GM12878 (cell line): Measurements from ENCODE around the gene DNAH1. TPM values are rescaled to one million over a fixed set of nuclear protein-coding genes. Genes with fewer than 3 reads are reported as not detected.

Experiments used
- ATAC-seq: fragments of 200-7000 bp; cut with Tn5 transposase; 3 replicates; pipeline ENCODE4 v1.9.1; 2020; ENCODE audit warnings: mild to moderate bottlenecking, moderate library complexity
- BruUV-seq: library from RNA; stranded (reverse); fragments of 400-500 nt; replicated peaks from 2 replicates; lab custom pipeline; 2021; lab: Mats Ljungman, UMichigan
- CTCF ChIA-PET: fragments of 300-600 bp; sonication (Branson Sonifier 250); formaldehyde crosslinking; extraction: SDS; loops from one replicate; lab custom pipeline; 2021; ENCODE audit warnings: inconsistent platforms; lab: Yijun Ruan, JAX
- POLR2A ChIA-PET: fragments of 350-600 bp; formaldehyde crosslinking; extraction: SDS; loops from one replicate; lab custom pipeline; 2021; ENCODE audit warnings: inconsistent platforms; lab: Charles Lee
- RAD21 ChIA-PET: fragments of 300-600 bp; sonication (Branson Sonifier 250); formaldehyde crosslinking; loops from one replicate; lab custom pipeline; 2023; ENCODE audit warnings: antibody characterized with exemption; ENCODE audit not compliant: unreplicated experiment; lab: Charles Lee
- SMC1A ChIA-PET: fragments of 300-600 bp; sonication (Branson Sonifier 250); formaldehyde crosslinking; loops from one replicate; lab custom pipeline; 2023; ENCODE audit not compliant: unreplicated experiment, uncharacterized antibody; lab: Charles Lee
- DNase-seq: peaks from one replicate; pipeline ENCODE4 v3.0.0-alpha.2; 2011; ENCODE audit warnings: low read depth, low spot score
- FAIRE-seq: peaks from 3 replicates; lab custom pipeline; 2011; peaks lifted over from hg19 to GRCh38; lab: Jason Lieb, UNC
- H2AFZ ChIP-seq: 2 replicates; pipeline ENCODE4 v1.6.0; 2011; ENCODE audit warnings: low read depth, low read length, control low read depth; ENCODE audit not compliant: control insufficient read depth
- H3K27ac ChIP-seq: 2 replicates; pipeline ENCODE4 v1.5.1; 2011; ENCODE audit warnings: control low read depth; ENCODE audit not compliant: control insufficient read depth, insufficient read depth
- H3K27me3 ChIP-seq, 2 experiments: replicated peaks in 1 of 2; 2 replicates each; pipeline versions ENCODE4 v1.6.0 to v1.6.1; 2011; ENCODE audit warnings: low read length in 1 of 2; ENCODE audit not compliant: control insufficient read depth in 2 of 2, insufficient read depth in 2 of 2
- H3K36me3 ChIP-seq, 2 experiments: 2 replicates each; pipeline ENCODE4 v1.5.1; 2011; ENCODE audit warnings: low read length in 1 of 2; ENCODE audit not compliant: control insufficient read depth in 2 of 2, insufficient read depth in 2 of 2
- H3K4me1 ChIP-seq: 2 replicates; pipeline ENCODE4 v1.6.1; 2011; ENCODE audit warnings: mild to moderate bottlenecking, low read length, moderate library complexity, mixed read lengths; ENCODE audit not compliant: control insufficient read depth, insufficient read depth
- H3K4me2 ChIP-seq: 2 replicates; pipeline ENCODE4 v1.6.0; 2011; ENCODE audit warnings: control low read depth; ENCODE audit not compliant: control insufficient read depth, insufficient read depth
- H3K4me3 ChIP-seq: fragments of 200-600 bp; sonication (generic); 2 replicates; pipeline ENCODE4 v1.5.1; 2016
- H3K79me2 ChIP-seq: 2 replicates; pipeline ENCODE4 v1.6.0; 2011; ENCODE audit warnings: low read length; ENCODE audit not compliant: control insufficient read depth, insufficient read depth
- H3K9ac ChIP-seq: 2 replicates; pipeline ENCODE4 v1.8.0; 2011; ENCODE audit warnings: low read length, control low read depth, mixed read lengths; ENCODE audit not compliant: control insufficient read depth, insufficient read depth
- H3K9me3 ChIP-seq: replicated peaks from 3 replicates; pipeline ENCODE4 v1.5.1; 2011; ENCODE audit warnings: mild to moderate bottlenecking, low read length; ENCODE audit not compliant: control insufficient read depth, insufficient read depth
- H4K20me1 ChIP-seq: 2 replicates; pipeline ENCODE4 v1.6.0; 2011; ENCODE audit not compliant: control insufficient read depth, insufficient read depth
- ATF3 ChIP-seq: IDR thresholded peaks from 2 replicates; pipeline ENCODE4 v1.6.1; 2011; ENCODE audit warnings: low read depth, mild to moderate bottlenecking, low read length, moderate library complexity, borderline replicate concordance; ENCODE audit errors: extremely low read depth
- ATF7 ChIP-seq: fragments of 450-650 bp; IDR thresholded peaks from 2 replicates; pipeline ENCODE4 v1.6.1; 2016; ENCODE audit warnings: low read depth, mild to moderate bottlenecking
- BRCA1 ChIP-seq: IDR thresholded peaks from 2 replicates; pipeline ENCODE4 v1.6.1; 2011; ENCODE audit warnings: low read depth, low read length, improper control_type of control experiment
- CBX5 ChIP-seq: sonication (generic); IDR thresholded peaks from 2 replicates; pipeline ENCODE4 v1.6.1; 2016; ENCODE audit warnings: low read depth, moderate library complexity, mild to moderate bottlenecking, inconsistent platforms
- KAT2A ChIP-seq: conservative IDR thresholded peaks from 2 replicates; pipeline ENCODE4 v1.6.1; 2011; ENCODE audit warnings: low read depth, low read length; ENCODE audit not compliant: control insufficient read depth
- MEF2A ChIP-seq: IDR thresholded peaks from 2 replicates; pipeline ENCODE4 v1.6.1; 2011; ENCODE audit warnings: low read depth, mild to moderate bottlenecking, low read length, moderate library complexity; ENCODE audit not compliant: insufficient read depth
- POLR2AphosphoS2 ChIP-seq: IDR thresholded peaks from 2 replicates; pipeline ENCODE4 v1.6.1; 2011; ENCODE audit warnings: low read depth, mild to moderate bottlenecking, low read length, improper control_type of control experiment, moderate library complexity
- POLR2AphosphoS5 ChIP-seq: IDR thresholded peaks from 2 replicates; pipeline ENCODE4 v1.6.1; 2011; ENCODE audit warnings: mild to moderate bottlenecking, low read length, inconsistent platforms
- RB1 ChIP-seq: fragments of 450-650 bp; formaldehyde crosslinking; IDR thresholded peaks from 2 replicates; pipeline ENCODE4 v1.6.1; 2017; ENCODE audit warnings: mild to moderate bottlenecking, borderline replicate concordance
- USF1 ChIP-seq: IDR thresholded peaks from 2 replicates; pipeline ENCODE4 v1.6.1; 2011; ENCODE audit warnings: borderline replicate concordance, low read depth, mild to moderate bottlenecking, moderate library complexity, mixed read lengths, low read length; ENCODE audit not compliant: insufficient read depth; ENCODE audit errors: extremely low read length
- YBX1 ChIP-seq: fragments of 450-650 bp; IDR thresholded peaks from 2 replicates; pipeline ENCODE4 v1.6.1; 2016; ENCODE audit warnings: antibody characterized with exemption
- ZNF24 ChIP-seq: fragments of 450-650 bp; IDR thresholded peaks from 2 replicates; pipeline ENCODE4 v1.6.1; 2017; ENCODE audit warnings: antibody characterized with exemption, mild to moderate bottlenecking
- WGBS: methylation state at CpG from one replicate; pipeline ENCODE4 v1.1.6; 2016; ENCODE audit warnings: low lambda C conversion rate; ENCODE audit not compliant: insufficient replicate concordance, insufficient coverage; ENCODE audit errors: missing lambda C conversion rate; 5-methylcytosine and 5-hydroxymethylcytosine counted together
- in situ Hi-C: fragments of 300-500 bp; cut with MboI; formaldehyde crosslinking; loops from 9 replicates; pipeline ENCODE4 v1.14.3; 2018; ENCODE audit warnings: mixed read lengths
- intact Hi-C: fragments of 100-400 bp; cut with micrococcal nuclease; formaldehyde crosslinking; loops from one replicate; pipeline ENCODE4 v1.14.2; 2022; ENCODE audit not compliant: unreplicated experiment
- polyA plus RNA-seq, 11 experiments: library from polyadenylated mRNA; depleted of rRNA in 4 of 11; unstranded in 6 of 11; stranded (reverse) in 5 of 11; fragments of >200 nt; fragmentation: Nextera tagmentation in 4 of 11; fragmentation: Illumina TruSeq in 1 of 11; extraction: Ambion mirVana in 4 of 11; extraction: Trizol in 1 of 11; gene quantifications; 1 replicate in 1 of 11; 2 replicates in 10 of 11; pipeline versions ENCODE4 v1.2.1 to v1.2.3, GENCODE V29; 2011 to 2016; ENCODE audit warnings: inconsistent platforms in 2 of 11, missing spikeins in 2 of 11, low read depth in 1 of 11
- total RNA-seq, 4 experiments: library from RNA; depleted of rRNA in 3 of 4; stranded (reverse); fragments of >200 nt in 3 of 4; fragmentation: Illumina TruSeq in 1 of 4; extraction: Trizol in 1 of 4; gene quantifications; 2 replicates each; pipeline versions ENCODE4 v1.2.1 to v1.2.3, GENCODE V29; 2013 to 2021
- TF ChIP-seq, protein P1 (sequence below): fragments of 450-650 bp; IDR thresholded peaks from 2 replicates; pipeline ENCODE4 v1.6.1; 2017; ENCODE audit warnings: mild to moderate bottlenecking, moderate library complexity
- TF ChIP-seq, protein P2 (sequence below): fragments of 450-650 bp; IDR thresholded peaks from 2 replicates; pipeline ENCODE4 v1.6.1; 2018; ENCODE audit warnings: borderline replicate concordance, mild to moderate bottlenecking; ENCODE audit not compliant: partially characterized antibody
- TF ChIP-seq, protein P3 (sequence below): IDR thresholded peaks from 2 replicates; pipeline ENCODE4 v1.6.1; 2012; ENCODE audit warnings: low read depth, low read length, improper control_type of control experiment

Gene DNAH1
- total and polyA plus RNA-seq, 10 of the 15 experiments (the other 5 are each of a cell fraction or from before 2014, with no cell fraction given) = 0.31 to 5.8 (median 2.7) TPM

GRCh38 chr3:52339612-52340011 is 23.5 kb downstream of the DNAH1 start:
- CTCF ChIA-PET = interaction anchor here (0.6 to 16.8 kb wide), 60 partner anchors 8 to 623 kb away, joined by 3 to 451 read pairs (median 6); partner anchors contain the start of genes ALAS1, DNAH1, GLYCTK and POC1A
- ATAC-seq (peak; percentile 83), DNase-seq (peak; percentile 34), FAIRE-seq (peak; percentile 79)
- in situ Hi-C loops (loop anchor here (5.0 kb wide), 2 partner anchors 47 to 107 kb away; no protein-coding TSS in a partner anchor), intact Hi-C loops (loop anchor here (1.0 kb wide), 3 partner anchors 48 to 119 kb away; no protein-coding TSS in a partner anchor)
- H4K20me1 ChIP-seq = no peaks in the 10 kb centered on the region
- WGBS = 3% methylated on average over 3 of the region's 3 CpGs
- H3K36me3 ChIP-seq = no peaks in the 10 kb centered on the region; a peak in 1 of 4 replicates
- no peak overlapping the region for H3K4me3 ChIP-seq
- no peak overlapping the region for H3K4me2 ChIP-seq
- POLR2A ChIA-PET = interaction anchor here (0.6 to 1.6 kb wide), 5 partner anchors 11 to 119 kb away, joined by 3 to 8 read pairs (median 3); no protein-coding TSS in a partner anchor
- no peaks in the 10 kb centered on the region for H3K9me3 ChIP-seq
- no peak overlapping the region for H3K27ac ChIP-seq
- H3K9ac ChIP-seq = no peak overlapping the region
- H3K79me2 ChIP-seq = no peaks in the 10 kb centered on the region
- no peak overlapping the region for H2AFZ ChIP-seq
- RAD21 ChIA-PET = interaction anchor here (0.8 to 7.3 kb wide), 28 partner anchors 8 to 398 kb away, joined by 3 to 131 read pairs (median 5); partner anchors contain the start of genes GLYCTK, POC1A, RRP9 and TLR9
- H3K4me1 ChIP-seq = peaks cover 7% of the 10 kb centered on the region; the same call in 1 of the 2 replicates
- no peaks in the 10 kb centered on the region for H3K27me3 ChIP-seq
- SMC1A ChIA-PET = interaction anchor here (0.7 to 8.5 kb wide), 48 partner anchors 9 to 1724 kb away, joined by 3 to 159 read pairs (median 5); partner anchors contain the start of genes DNAH1, GLYCTK, PARP3 and PPM1M
- BruUV-seq = no TSS peak
- TF ChIP-seq KAT2A (no peak), ZNF24 (no peak), POLR2AphosphoS2 (no peak), ATF7 (0 out of 2 replicates have a peak, but pooled peaks have one; percentile 23), CBX5 (no peak), POLR2AphosphoS5 (no peak), ATF3 (no peak), RB1 (peak; percentile 54; the same call in 1 of the 2 replicates), BRCA1 (no peak), YBX1 (no peak), USF1 (no peak), MEF2A (no peak)
- TF ChIP-seq, protein P1, sequence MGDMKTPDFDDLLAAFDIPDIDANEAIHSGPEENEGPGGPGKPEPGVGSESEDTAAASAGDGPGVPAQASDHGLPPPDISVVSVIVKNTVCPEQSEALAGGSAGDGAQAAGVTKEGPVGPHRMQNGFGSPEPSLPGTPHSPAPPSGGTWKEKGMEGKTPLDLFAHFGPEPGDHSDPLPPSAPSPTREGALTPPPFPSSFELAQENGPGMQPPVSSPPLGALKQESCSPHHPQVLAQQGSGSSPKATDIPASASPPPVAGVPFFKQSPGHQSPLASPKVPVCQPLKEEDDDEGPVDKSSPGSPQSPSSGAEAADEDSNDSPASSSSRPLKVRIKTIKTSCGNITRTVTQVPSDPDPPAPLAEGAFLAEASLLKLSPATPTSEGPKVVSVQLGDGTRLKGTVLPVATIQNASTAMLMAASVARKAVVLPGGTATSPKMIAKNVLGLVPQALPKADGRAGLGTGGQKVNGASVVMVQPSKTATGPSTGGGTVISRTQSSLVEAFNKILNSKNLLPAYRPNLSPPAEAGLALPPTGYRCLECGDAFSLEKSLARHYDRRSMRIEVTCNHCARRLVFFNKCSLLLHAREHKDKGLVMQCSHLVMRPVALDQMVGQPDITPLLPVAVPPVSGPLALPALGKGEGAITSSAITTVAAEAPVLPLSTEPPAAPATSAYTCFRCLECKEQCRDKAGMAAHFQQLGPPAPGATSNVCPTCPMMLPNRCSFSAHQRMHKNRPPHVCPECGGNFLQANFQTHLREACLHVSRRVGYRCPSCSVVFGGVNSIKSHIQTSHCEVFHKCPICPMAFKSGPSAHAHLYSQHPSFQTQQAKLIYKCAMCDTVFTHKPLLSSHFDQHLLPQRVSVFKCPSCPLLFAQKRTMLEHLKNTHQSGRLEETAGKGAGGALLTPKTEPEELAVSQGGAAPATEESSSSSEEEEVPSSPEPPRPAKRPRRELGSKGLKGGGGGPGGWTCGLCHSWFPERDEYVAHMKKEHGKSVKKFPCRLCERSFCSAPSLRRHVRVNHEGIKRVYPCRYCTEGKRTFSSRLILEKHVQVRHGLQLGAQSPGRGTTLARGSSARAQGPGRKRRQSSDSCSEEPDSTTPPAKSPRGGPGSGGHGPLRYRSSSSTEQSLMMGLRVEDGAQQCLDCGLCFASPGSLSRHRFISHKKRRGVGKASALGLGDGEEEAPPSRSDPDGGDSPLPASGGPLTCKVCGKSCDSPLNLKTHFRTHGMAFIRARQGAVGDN = no peak
- TF ChIP-seq, protein P2, sequence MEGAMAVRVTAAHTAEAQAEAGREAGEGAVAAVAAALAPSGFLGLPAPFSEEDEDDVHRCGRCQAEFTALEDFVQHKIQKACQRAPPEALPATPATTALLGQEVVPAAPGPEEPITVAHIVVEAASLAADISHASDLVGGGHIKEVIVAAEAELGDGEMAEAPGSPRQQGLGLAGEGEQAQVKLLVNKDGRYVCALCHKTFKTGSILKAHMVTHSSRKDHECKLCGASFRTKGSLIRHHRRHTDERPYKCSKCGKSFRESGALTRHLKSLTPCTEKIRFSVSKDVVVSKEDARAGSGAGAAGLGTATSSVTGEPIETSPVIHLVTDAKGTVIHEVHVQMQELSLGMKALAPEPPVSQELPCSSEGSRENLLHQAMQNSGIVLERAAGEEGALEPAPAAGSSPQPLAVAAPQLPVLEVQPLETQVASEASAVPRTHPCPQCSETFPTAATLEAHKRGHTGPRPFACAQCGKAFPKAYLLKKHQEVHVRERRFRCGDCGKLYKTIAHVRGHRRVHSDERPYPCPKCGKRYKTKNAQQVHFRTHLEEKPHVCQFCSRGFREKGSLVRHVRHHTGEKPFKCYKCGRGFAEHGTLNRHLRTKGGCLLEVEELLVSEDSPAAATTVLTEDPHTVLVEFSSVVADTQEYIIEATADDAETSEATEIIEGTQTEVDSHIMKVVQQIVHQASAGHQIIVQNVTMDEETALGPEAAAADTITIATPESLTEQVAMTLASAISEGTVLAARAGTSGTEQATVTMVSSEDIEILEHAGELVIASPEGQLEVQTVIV = no peak
- TF ChIP-seq, protein P3, sequence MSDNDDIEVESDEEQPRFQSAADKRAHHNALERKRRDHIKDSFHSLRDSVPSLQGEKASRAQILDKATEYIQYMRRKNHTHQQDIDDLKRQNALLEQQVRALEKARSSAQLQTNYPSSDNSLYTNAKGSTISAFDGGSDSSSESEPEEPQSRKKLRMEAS = no peak
